ENCODE results near the gene UCHL1. TPM values are rescaled to one million over a fixed set of nuclear protein-coding genes. Genes with fewer than 3 reads are reported as not detected.

The UCHL1 gene
- total RNA-seq, 1 experiment from 2014 or later: 1.3 TPM

DNA sequence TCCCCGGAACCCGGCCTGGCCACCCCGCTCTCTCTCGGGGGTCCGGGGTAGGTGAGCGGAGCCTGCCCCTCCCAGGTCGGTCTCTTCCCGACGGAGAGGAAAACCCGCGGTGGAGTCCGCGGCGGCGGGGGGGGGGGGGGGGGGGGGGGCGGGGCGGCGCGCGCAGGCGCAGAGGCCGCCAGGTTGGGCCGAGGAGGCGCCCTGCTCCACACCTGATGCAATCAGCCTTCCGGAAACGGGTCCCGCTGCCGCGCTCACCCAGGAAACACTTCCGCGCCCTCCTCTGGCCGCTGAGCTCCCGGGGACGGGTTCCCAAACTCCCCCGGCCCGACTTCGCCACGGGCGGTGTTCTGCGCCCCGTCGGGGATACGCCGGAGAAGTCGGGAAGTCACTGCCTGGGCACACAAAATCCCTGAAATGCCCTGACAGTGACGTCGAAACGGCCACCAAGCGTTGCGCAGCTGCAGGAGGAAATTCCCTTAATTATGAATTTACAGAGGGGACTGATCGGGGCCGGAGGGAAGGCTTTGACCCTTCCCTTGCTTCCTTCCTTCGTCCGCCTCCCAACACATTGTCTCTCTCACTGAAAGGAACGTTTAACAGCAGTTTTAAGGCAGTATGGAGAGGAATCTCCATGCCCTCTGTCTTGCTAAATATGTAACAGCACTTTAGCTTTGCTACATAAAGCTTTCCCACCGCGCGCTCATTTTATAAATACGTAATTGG is 40.3 kb upstream of the UCHL1 start:
- peak overlapping the region; percentile 86 for H3K4me3 Mint-ChIP-seq (ENCODE audit: unreplicated experiment)
- H3K4me1 Mint-ChIP-seq (ENCODE audit: insufficient read depth, unreplicated experiment): peaks cover 6% of the 10 kb centered on the region
- ChIA-PET CTCF (interaction anchor here (0.6 to 3.1 kb wide), 20 partner anchors 52 to 483 kb away, joined by 3 to 25 read pairs (median 4); no protein-coding TSS in a partner anchor), POLR2A (interaction anchor here (0.6 to 6.0 kb wide), 28 partner anchors 11 to 372 kb away, joined by 3 to 42 read pairs (median 4); no protein-coding TSS in a partner anchor)
- no peaks in the 10 kb centered on the region for H3K27me3 Mint-ChIP-seq (ENCODE audit: insufficient read depth, unreplicated experiment)
- no peaks in the 10 kb centered on the region for H3K9me3 Mint-ChIP-seq (ENCODE audit: unreplicated experiment)
- TF ChIP-seq, protein P1, sequence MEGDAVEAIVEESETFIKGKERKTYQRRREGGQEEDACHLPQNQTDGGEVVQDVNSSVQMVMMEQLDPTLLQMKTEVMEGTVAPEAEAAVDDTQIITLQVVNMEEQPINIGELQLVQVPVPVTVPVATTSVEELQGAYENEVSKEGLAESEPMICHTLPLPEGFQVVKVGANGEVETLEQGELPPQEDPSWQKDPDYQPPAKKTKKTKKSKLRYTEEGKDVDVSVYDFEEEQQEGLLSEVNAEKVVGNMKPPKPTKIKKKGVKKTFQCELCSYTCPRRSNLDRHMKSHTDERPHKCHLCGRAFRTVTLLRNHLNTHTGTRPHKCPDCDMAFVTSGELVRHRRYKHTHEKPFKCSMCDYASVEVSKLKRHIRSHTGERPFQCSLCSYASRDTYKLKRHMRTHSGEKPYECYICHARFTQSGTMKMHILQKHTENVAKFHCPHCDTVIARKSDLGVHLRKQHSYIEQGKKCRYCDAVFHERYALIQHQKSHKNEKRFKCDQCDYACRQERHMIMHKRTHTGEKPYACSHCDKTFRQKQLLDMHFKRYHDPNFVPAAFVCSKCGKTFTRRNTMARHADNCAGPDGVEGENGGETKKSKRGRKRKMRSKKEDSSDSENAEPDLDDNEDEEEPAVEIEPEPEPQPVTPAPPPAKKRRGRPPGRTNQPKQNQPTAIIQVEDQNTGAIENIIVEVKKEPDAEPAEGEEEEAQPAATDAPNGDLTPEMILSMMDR (IDR thresholded peaks at IDR 0.05; ENCODE audit: unreplicated experiment): peak; percentile 21
- H3K36me3 Mint-ChIP-seq (ENCODE audit: insufficient read depth, unreplicated experiment): peaks cover 21% of the 10 kb centered on the region
- intact Hi-C loops (cut with micrococcal nuclease): loop anchor here (1.0 to 5.0 kb wide), 2 partner anchors 308 to 479 kb away; no protein-coding TSS in a partner anchor
- peak overlapping the region; percentile 98 for H3K27ac Mint-ChIP-seq (ENCODE audit: low read depth, unreplicated experiment)
- BruUV-seq (replicated peaks): TSS peak; percentile 96
- peak; percentile 87 for DNase-seq (ENCODE audit: unreplicated experiment)

- Mint-ChIP-seq H3K36me3 (ENCODE audit: insufficient read depth, unreplicated experiment) (peaks cover 16% of the 10 kb centered on the region), H3K27me3 (ENCODE audit: insufficient read depth, unreplicated experiment) (no peaks in the 10 kb centered on the region), H3K27ac (ENCODE audit: low read depth, unreplicated experiment) (peak overlapping the region; percentile 98), H3K9me3 (ENCODE audit: unreplicated experiment) (no peaks in the 10 kb centered on the region), H3K4me3 (ENCODE audit: unreplicated experiment) (peak overlapping the region; percentile 86), H3K4me1 (ENCODE audit: insufficient read depth, unreplicated experiment) (peaks cover 6% of the 10 kb centered on the region)
- DNase-seq (ENCODE audit: unreplicated experiment): no peak
- no TSS peak for BruUV-seq (replicated peaks)
- ChIA-PET POLR2A (interaction anchor here (0.7 to 6.0 kb wide), 20 partner anchors 12 to 373 kb away, joined by 3 to 42 read pairs (median 4); no protein-coding TSS in a partner anchor), CTCF (interaction anchor here (0.6 to 3.1 kb wide), 12 partner anchors 10 to 294 kb away, joined by 3 to 25 read pairs (median 4); no protein-coding TSS in a partner anchor)
- TF ChIP-seq, protein P1 (IDR thresholded peaks at IDR 0.05; ENCODE audit: unreplicated experiment): no peak
- intact Hi-C loops (cut with micrococcal nuclease): loop anchor here (5.0 kb wide), 1 partner anchor 480 kb away; no protein-coding TSS in a partner anchor
Measured at GRCh38 chr4:41217020-41217333, 39.8 kb upstream of the UCHL1 start.

- H3K27me3 Mint-ChIP-seq (ENCODE audit: insufficient read depth, unreplicated experiment): no peaks in the 10 kb centered on the region
- CTCF ChIA-PET: interaction anchor here (0.6 to 2.1 kb wide), 9 partner anchors 9 to 295 kb away, joined by 4 to 11 read pairs (median 4); no protein-coding TSS in a partner anchor
- BruUV-seq (replicated peaks): no TSS peak
- TF ChIP-seq, protein P1 (IDR thresholded peaks at IDR 0.05; ENCODE audit: unreplicated experiment): no peak
- intact Hi-C loops (cut with micrococcal nuclease): loop anchor here (5.0 kb wide), 1 partner anchor 480 kb away; no protein-coding TSS in a partner anchor
- peak overlapping the region; percentile 98 for H3K27ac Mint-ChIP-seq (ENCODE audit: low read depth, unreplicated experiment)
- H3K9me3 Mint-ChIP-seq (ENCODE audit: unreplicated experiment): no peaks in the 10 kb centered on the region
- H3K4me1 Mint-ChIP-seq (ENCODE audit: insufficient read depth, unreplicated experiment): peaks cover 6% of the 10 kb centered on the region
- H3K4me3 Mint-ChIP-seq (ENCODE audit: unreplicated experiment): peak overlapping the region; percentile 86
- H3K36me3 Mint-ChIP-seq (ENCODE audit: insufficient read depth, unreplicated experiment): peaks cover 12% of the 10 kb centered on the region
- POLR2A ChIA-PET: interaction anchor here (1.0 to 6.0 kb wide), 6 partner anchors 11 to 220 kb away, joined by 3 to 42 read pairs (median 6); no protein-coding TSS in a partner anchor
- DNase-seq (ENCODE audit: unreplicated experiment): no peak
Measured at GRCh38 chr4:41217374-41217773, 39.4 kb upstream of the UCHL1 start.

DNA sequence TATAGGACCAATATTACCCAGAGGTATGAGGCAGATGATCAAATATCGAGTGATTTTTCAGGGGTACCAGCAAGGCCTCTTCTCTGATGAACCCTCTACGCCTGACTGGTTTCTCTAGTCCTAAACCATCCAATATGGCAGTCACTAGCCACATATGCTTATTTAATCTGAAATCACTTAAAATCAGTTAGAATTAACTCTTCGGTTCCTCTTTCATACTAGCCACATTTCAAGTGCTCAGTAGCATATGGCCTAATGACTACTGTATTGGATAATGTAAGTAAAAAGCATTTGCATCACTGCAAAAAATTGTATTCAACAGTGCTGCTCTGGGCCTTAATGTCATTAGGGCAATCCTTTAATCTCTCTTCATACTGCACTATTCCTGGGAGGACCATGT is 38.0 kb upstream of the UCHL1 start:
- H3K4me1 Mint-ChIP-seq (ENCODE audit: insufficient read depth, unreplicated experiment): peaks cover 6% of the 10 kb centered on the region
- TF ChIP-seq, protein P1 (IDR thresholded peaks at IDR 0.05; ENCODE audit: unreplicated experiment): no peak
- DNase-seq (ENCODE audit: unreplicated experiment): no peak
- intact Hi-C loops (cut with micrococcal nuclease): loop anchor here (5.0 kb wide), 1 partner anchor 481 kb away; no protein-coding TSS in a partner anchor
- H3K4me3 Mint-ChIP-seq (ENCODE audit: unreplicated experiment): no peak overlapping the region
- no peak overlapping the region for H3K27ac Mint-ChIP-seq (ENCODE audit: low read depth, unreplicated experiment)
- H3K9me3 Mint-ChIP-seq (ENCODE audit: unreplicated experiment): no peaks in the 10 kb centered on the region
- BruUV-seq (replicated peaks): no TSS peak
- POLR2A ChIA-PET: interaction anchor here (0.9 kb wide), 1 partner anchor 72 kb away, joined by 3 read pairs; no protein-coding TSS in a partner anchor
- H3K27me3 Mint-ChIP-seq (ENCODE audit: insufficient read depth, unreplicated experiment): no peaks in the 10 kb centered on the region
- peaks cover 7% of the 10 kb centered on the region for H3K36me3 Mint-ChIP-seq (ENCODE audit: insufficient read depth, unreplicated experiment)
- CTCF ChIA-PET: interaction anchor here (0.5 to 1.9 kb wide), 8 partner anchors 8 to 902 kb away, joined by 3 to 6 read pairs (median 3); no protein-coding TSS in a partner anchor

All from MCF 10A (cell line).